Right ventricle myocardium superior (tissue), 1 donor: Measurements from ENCODE around the gene PRDM16. TPM values are rescaled to one million over a fixed set of nuclear protein-coding genes. Genes with fewer than 3 reads are reported as not detected.

ENCODE experiments used
- ATAC-seq: fragments of 200-7000 bp; cut with Tn5 transposase; one replicate; pipeline ENCODE4 v1.9.1; 2020; ENCODE audit warnings: mild to moderate bottlenecking; ENCODE audit not compliant: poor library complexity
- DNase-seq: peaks from one replicate; pipeline ENCODE4 v3.0.0-alpha.2; 2020
- intact Hi-C: fragments of 100-400 bp; cut with DNase I; formaldehyde crosslinking; loops from one replicate; pipeline ENCODE4 v1.11.2; 2022
- total RNA-seq: library from RNA; stranded (reverse); fragmentation: NEBNext Ultra II Directional; extraction: Animal tissue kit (Norgen Biotek cat#: 25700); gene quantifications from one replicate; pipeline ENCODE4 v1.2.1, GENCODE V29; 2021
- donor health status: DM: no; HTN: yes; CAD: no; lungs with severe emphysema.

PRDM16 gene
- total RNA-seq, 1 donor from 2014 or later = 14.2 TPM

GRCh38 chr1:3456449-3456963 lies 387.5 kb downstream of the PRDM16 start:
- intact Hi-C loops = no loop called here
- DNase-seq (peak; percentile 13), ATAC-seq (no peak)

- intact Hi-C loops = no loop called here
- ATAC-seq (no peak), DNase-seq (peak; percentile 41)
These were observed 388.2 kb downstream of the PRDM16 start for GRCh38 chr1:3456964-3457909.

- DNase-seq = peak; percentile 57
- ATAC-seq = peak; percentile 45
- intact Hi-C loops = no loop called here
These were observed 389.2 kb downstream of the PRDM16 start for GRCh38 chr1:3457910-3458883.

GRCh38 chr1:3459051-3459908 lies 390.3 kb downstream of the PRDM16 start:
- ATAC-seq (no peak), DNase-seq (peak; percentile 25)
- intact Hi-C loops = no loop called here

GRCh38 chr1:3459940-3460671 lies 391.1 kb downstream of the PRDM16 start:
- DNase-seq = peak; percentile 45
- intact Hi-C loops = no loop called here
- peak; percentile 43 for ATAC-seq

- ATAC-seq (peak; percentile 8), DNase-seq (peak; percentile 35)
- intact Hi-C loops = no loop called here
These were observed 391.7 kb downstream of the PRDM16 start for GRCh38 chr1:3460672-3461131.

- no peak for ATAC-seq
- intact Hi-C loops = no loop called here
- DNase-seq = peak; percentile 17
These were observed 392.4 kb downstream of the PRDM16 start for GRCh38 chr1:3461238-3461933.

GRCh38 chr1:3461934-3462275 lies 392.9 kb downstream of the PRDM16 start:
- peak; percentile 22 for DNase-seq
- no peak for ATAC-seq
- intact Hi-C loops = no loop called here

GRCh38 chr1:3462356-3463012 lies 393.5 kb downstream of the PRDM16 start:
- ATAC-seq (no peak), DNase-seq (peak; percentile 32)
- intact Hi-C loops = no loop called here

- DNase-seq = peak; percentile 24
- intact Hi-C loops = no loop called here
These were observed 394.0 kb downstream of the PRDM16 start for GRCh38 chr1:3463013-3463385.

GRCh38 chr1:3463408-3463863 lies 394.4 kb downstream of the PRDM16 start:
- DNase-seq = peak; percentile 5
- ATAC-seq = no peak
- intact Hi-C loops = no loop called here

More at GRCh38 chr1:3463013-3463385, 394.0 kb downstream of the PRDM16 start:
- no peak for ATAC-seq

GRCh38 chr1:3463891-3464648 lies 395.1 kb downstream of the PRDM16 start:
- intact Hi-C loops = no loop called here
- DNase-seq = peak; percentile 30
- ATAC-seq = no peak

GRCh38 chr1:3464649-3465025 lies 395.6 kb downstream of the PRDM16 start:
- ATAC-seq (no peak), DNase-seq (peak; percentile 18)
- intact Hi-C loops = no loop called here

- intact Hi-C loops = no loop called here
- ATAC-seq (no peak), DNase-seq (peak; percentile 32)
These were observed 396.3 kb downstream of the PRDM16 start for GRCh38 chr1:3465091-3465934.

- no peak for ATAC-seq
- intact Hi-C loops = no loop called here
These were observed 396.9 kb downstream of the PRDM16 start for GRCh38 chr1:3465935-3466321.

More at GRCh38 chr1:3465935-3466321, 396.9 kb downstream of the PRDM16 start:
- peak; percentile 27 for DNase-seq
